ENCODE results near the gene CD19. TPM values are rescaled to one million over a fixed set of nuclear protein-coding genes. Genes with fewer than 3 reads are reported as not detected.

The CD19 gene
- total and polyA plus RNA-seq, 2 of the 8 experiments (the other 6 are each of a cell fraction or from before 2014, with no cell fraction given): 0.57 to 0.65 TPM

- TF ChIP-seq CHD7 (IDR thresholded peaks at IDR 0.05; ENCODE audit: insufficient replicate concordance, low read length): no peak
Observed at GRCh38 chr16:28983644-28984043, 51.9 kb downstream of the CD19 start (continued).

Data from H1 (cell line).